Endothelial cell of umbilical vein (primary cell): ENCODE results near the gene CLCN3. TPM values are rescaled to one million over a fixed set of nuclear protein-coding genes. Genes with fewer than 3 reads are reported as not detected.

ENCODE experiments used
- BruUV-seq: library from RNA; stranded (reverse); fragments of 400-500 nt; replicated peaks from 2 replicates; lab custom pipeline; 2021; lab: Mats Ljungman, UMichigan
- CTCF ChIA-PET: fragments of 300-600, 350-600 bp; sonication (Branson Sonifier 250); formaldehyde crosslinking; loops from one replicate; lab custom pipeline; 2021; ENCODE audit warnings: antibody characterized with exemption, inconsistent platforms; lab: Charles Lee
- POLR2A ChIA-PET: fragments of 300-600, 350-600 bp; sonication (Branson Sonifier 250); formaldehyde crosslinking; loops from one replicate; lab custom pipeline; 2021; ENCODE audit warnings: antibody characterized with exemption, inconsistent platforms; lab: Charles Lee
- DNase-seq: peaks from one replicate; pipeline ENCODE4 v3.0.0-alpha.2; 2011; ENCODE audit warnings: low read depth, low spot score
- FAIRE-seq: peaks from 2 replicates; lab custom pipeline; 2011; peaks lifted over from hg19 to GRCh38; lab: Jason Lieb, UNC
- H2AFZ ChIP-seq: 2 replicates; pipeline ENCODE4 v1.6.0; 2012; ENCODE audit warnings: low read depth, low read length, control low read depth, inconsistent platforms
- H3K27ac ChIP-seq: 2 replicates; pipeline ENCODE4 v1.5.1; 2011; ENCODE audit warnings: low read depth, mild to moderate bottlenecking, control low read depth, low read length, moderate library complexity; ENCODE audit not compliant: insufficient read depth
- H3K27me3 ChIP-seq, 2 experiments: 2 replicates each; pipeline versions ENCODE4 v1.6.0 to v1.6.1; 2011; ENCODE audit warnings: low read length in 2 of 2, mixed read lengths in 1 of 2; ENCODE audit not compliant: control insufficient read depth in 2 of 2, insufficient read depth in 2 of 2
- H3K36me3 ChIP-seq, 2 experiments: 2 replicates in 1 of 2; 3 replicates in 1 of 2; pipeline ENCODE4 v1.5.1; 2011; ENCODE audit warnings: low read length in 2 of 2, mild to moderate bottlenecking in 1 of 2, moderate library complexity in 1 of 2; ENCODE audit not compliant: control insufficient read depth in 2 of 2, insufficient read depth in 2 of 2; ENCODE audit errors: extremely low read depth in 1 of 2
- H3K4me1 ChIP-seq: 3 replicates; pipeline ENCODE4 v1.5.1; 2011; ENCODE audit warnings: mild to moderate bottlenecking, low read length; ENCODE audit not compliant: control insufficient read depth, insufficient read depth; ENCODE audit errors: extremely low read depth
- H3K4me2 ChIP-seq: 2 replicates; pipeline ENCODE4 v1.6.1; 2011; ENCODE audit warnings: low read length, control low read depth, mixed read lengths; ENCODE audit not compliant: insufficient read depth
- H3K4me3 ChIP-seq, 3 experiments: fragments of 200-600 bp in 1 of 3; sonication (generic), shearing (Covaris generic) in 1 of 3; replicated peaks in 1 of 3; 2 replicates each; pipeline ENCODE4 v1.5.1; 2011 to 2016; ENCODE audit warnings: control low read depth in 3 of 3, low read length in 3 of 3, mild to moderate bottlenecking in 2 of 3, inconsistent platforms in 1 of 3, low read depth in 1 of 3, moderate library complexity in 1 of 3; ENCODE audit not compliant: insufficient read depth in 1 of 3
- H3K79me2 ChIP-seq: 2 replicates; pipeline ENCODE4 v1.6.0; 2012; ENCODE audit warnings: low read length, inconsistent platforms; ENCODE audit not compliant: control insufficient read depth, insufficient read depth
- H3K9ac ChIP-seq: replicated peaks from 2 replicates; pipeline ENCODE3; 2011; ENCODE audit warnings: low read length, control low read depth; ENCODE audit not compliant: insufficient read depth; ENCODE audit errors: extremely low read depth
- H3K9me1 ChIP-seq: replicated peaks from 3 replicates; pipeline ENCODE4 v1.6.0; 2011; ENCODE audit warnings: mild to moderate bottlenecking, low read length; ENCODE audit not compliant: control insufficient read depth, insufficient read depth; ENCODE audit errors: extremely low read depth
- H3K9me3 ChIP-seq: replicated peaks from 2 replicates; pipeline ENCODE4 v1.5.1; 2012; ENCODE audit warnings: low read length, inconsistent platforms; ENCODE audit not compliant: control insufficient read depth, insufficient read depth
- H4K20me1 ChIP-seq: replicated peaks from 2 replicates; pipeline ENCODE3; 2011; ENCODE audit warnings: mild to moderate bottlenecking, low read length; ENCODE audit not compliant: control insufficient read depth, insufficient read depth; ENCODE audit errors: extremely low read depth
- CTCF ChIP-seq, 2 donors: IDR thresholded peaks; 1 replicate in 1 of 2; 2 replicates in 1 of 2; pipeline ENCODE4 v1.5.1; 2011; ENCODE audit warnings: low read length in 2 of 2, mild to moderate bottlenecking in 2 of 2, moderate library complexity in 2 of 2, control low read depth in 1 of 2, inconsistent platforms in 1 of 2, low read depth in 1 of 2; ENCODE audit not compliant: insufficient read depth in 1 of 2; ENCODE audit errors: extremely low read depth in 1 of 2
- EZH2 ChIP-seq: IDR thresholded peaks from 2 replicates; pipeline ENCODE4 v1.6.1; 2012; ENCODE audit warnings: borderline replicate concordance, low read depth, mild to moderate bottlenecking, moderate library complexity, low read length, inconsistent platforms; ENCODE audit not compliant: severe bottlenecking
- FOS ChIP-seq: IDR thresholded peaks from 2 replicates; pipeline ENCODE4 v1.6.1; 2011; ENCODE audit warnings: mild to moderate bottlenecking, low read length, moderate library complexity, borderline replicate concordance; ENCODE audit not compliant: insufficient read depth
- GATA2 ChIP-seq: IDR thresholded peaks from 2 replicates; pipeline ENCODE4 v1.7.0; 2011; ENCODE audit warnings: low read depth, mild to moderate bottlenecking, moderate library complexity, mixed read lengths, low read length; ENCODE audit not compliant: insufficient read length, insufficient read depth
- JUN ChIP-seq: IDR thresholded peaks from 2 replicates; pipeline ENCODE4 v1.6.1; 2011; ENCODE audit warnings: borderline replicate concordance, low read depth; ENCODE audit not compliant: insufficient read length, insufficient read depth
- MYC ChIP-seq: IDR thresholded peaks from one replicate; pipeline ENCODE4 v1.6.1; 2011; ENCODE audit warnings: mild to moderate bottlenecking, low read depth, low read length
- POLR2A ChIP-seq: IDR thresholded peaks from 2 replicates; pipeline ENCODE4 v1.6.1; 2012; ENCODE audit warnings: low read depth, mild to moderate bottlenecking, control low read depth, low read length
- POLR2AphosphoS5 ChIP-seq: IDR thresholded peaks from 2 replicates; pipeline ENCODE4 v1.6.1; 2012; ENCODE audit warnings: low read depth, mild to moderate bottlenecking, control low read depth, low read length, moderate library complexity; ENCODE audit not compliant: insufficient read depth
- dilution Hi-C: fragments of 300-500 bp; cut with MboI; formaldehyde crosslinking; loops from one replicate; pipeline ENCODE4 v1.15.0; 2019; ENCODE audit warnings: low sequenced_read_pairs; ENCODE audit not compliant: extremely low pct_ligation_motif_present
- intact Hi-C: fragments of 100-400 bp; cut with micrococcal nuclease; formaldehyde crosslinking; loops from one replicate; pipeline ENCODE4 v1.10.0; 2022
- polyA plus RNA-seq, 4 experiments: library from polyadenylated mRNA; depleted of rRNA in 3 of 4; stranded (reverse) in 3 of 4; unstranded in 1 of 4; fragments of >200 nt; gene quantifications; 2 replicates each; pipeline versions ENCODE4 v1.2.1 to v1.2.3, GENCODE V29; 2011 to 2012; ENCODE audit warnings: missing spikeins in 1 of 4
- total RNA-seq: library from RNA; stranded (reverse); gene quantifications from 2 replicates; pipeline ENCODE4 v1.2.3, GENCODE V29; 2021
- TF ChIP-seq, protein P1 (sequence below): IDR thresholded peaks from 2 replicates; pipeline ENCODE4 v1.6.1; 2011; ENCODE audit not compliant: insufficient read depth, insufficient read length

CLCN3 gene
- total and polyA plus RNA-seq, 2 donors (not counting 3 experiments of a cell fraction or from before 2014, with no cell fraction given) = 16.5 to 51.4 TPM

DNA sequence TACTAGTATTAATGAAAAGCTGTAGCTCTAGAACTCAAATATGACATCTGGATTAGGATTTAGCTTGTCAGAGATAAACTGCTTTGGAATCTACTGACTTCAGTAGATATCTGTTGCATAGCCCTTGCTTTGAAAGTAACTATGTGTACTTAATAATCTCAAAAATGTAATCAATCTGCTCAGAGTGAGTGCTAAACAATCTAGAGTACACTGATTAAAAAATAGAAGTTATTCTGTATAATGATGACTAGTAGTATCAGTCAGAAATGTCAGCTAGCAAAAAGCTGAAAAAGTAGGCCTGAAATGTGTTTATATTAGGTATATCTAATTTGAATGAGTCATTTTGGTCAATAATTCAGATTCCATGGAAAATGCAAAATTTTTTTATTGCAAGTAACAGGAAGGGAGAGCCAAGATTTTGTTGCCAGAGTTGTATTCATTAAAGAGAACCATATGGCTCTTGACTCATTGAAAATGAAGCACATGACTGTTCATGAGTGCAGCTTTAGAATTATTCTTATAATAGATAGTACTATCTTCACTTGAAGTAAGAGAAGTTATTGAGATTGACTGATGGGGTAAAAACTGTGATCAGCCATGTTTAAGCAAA lies 20.0 kb downstream of the CLCN3 start:
- no TSS peak for BruUV-seq
- no peaks in the 10 kb centered on the region for H3K27me3 ChIP-seq
- POLR2A ChIA-PET = no interaction called here
- intact Hi-C loops = no loop called here
- H3K27ac ChIP-seq = no peak overlapping the region
- H3K9ac ChIP-seq = no peak overlapping the region
- no peaks in the 10 kb centered on the region for H4K20me1 ChIP-seq
- no peak overlapping the region for H3K4me3 ChIP-seq
- TF ChIP-seq JUN = no peak
- TF ChIP-seq POLR2AphosphoS5 = no peak
- TF ChIP-seq CTCF (IDR thresholded peaks at IDR 0.05; ENCODE audit: extremely low read depth in 1 of 2, insufficient read depth in 1 of 2, low read depth in 1 of 2, low read length in 2 of 2) = no peak
- no peak for TF ChIP-seq POLR2A
- no peak for TF ChIP-seq GATA2
- TF ChIP-seq, protein P1, sequence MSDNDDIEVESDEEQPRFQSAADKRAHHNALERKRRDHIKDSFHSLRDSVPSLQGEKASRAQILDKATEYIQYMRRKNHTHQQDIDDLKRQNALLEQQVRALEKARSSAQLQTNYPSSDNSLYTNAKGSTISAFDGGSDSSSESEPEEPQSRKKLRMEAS = no peak
- TF ChIP-seq MYC = no peak
- TF ChIP-seq FOS = no peak
- no peak for TF ChIP-seq EZH2
- H2AFZ ChIP-seq = no peak overlapping the region
- dilution Hi-C loops = no loop called here
- no peak for FAIRE-seq
- H3K9me1 ChIP-seq = no peaks in the 10 kb centered on the region
- H3K79me2 ChIP-seq = no peaks in the 10 kb centered on the region
- no peaks in the 10 kb centered on the region for H3K4me1 ChIP-seq
- H3K4me2 ChIP-seq = no peak overlapping the region
- no peaks in the 10 kb centered on the region for H3K9me3 ChIP-seq
- CTCF ChIA-PET = interaction anchor here (1.4 to 1.7 kb wide), 2 partner anchors 10 to 27 kb away, joined by 4 to 6 read pairs; no protein-coding TSS in a partner anchor
- DNase-seq = no peak
- H3K36me3 ChIP-seq = peaks cover 0 to 2% of the 10 kb centered on the region in 2 experiments
